Prostate gland (tissue), 2 donors: ENCODE results near the gene SUPT3H.

Experiments used
- POLR2A ChIP-seq: fragments of 450-650 bp; IDR thresholded peaks from one replicate; pipeline ENCODE4 v1.6.1; 2016; ENCODE audit warnings: antibody characterized with exemption, mild to moderate bottlenecking
- POLR2AphosphoS5 ChIP-seq: sonication (generic); formaldehyde crosslinking; IDR thresholded peaks from one replicate; pipeline ENCODE4 v1.6.1; 2017; ENCODE audit warnings: antibody characterized with exemption
- TF ChIP-seq, protein P1 (sequence below), 4 experiments: fragments of 200-600 bp in 2 of 4; fragments of 450-650 bp in 2 of 4; sonication (generic) in 2 of 4; IDR thresholded peaks; 1 replicate in 3 of 4; 2 replicates in 1 of 4; pipeline ENCODE4 v1.5.1; 2016 to 2019; ENCODE audit warnings: antibody characterized with exemption in 4 of 4, mild to moderate bottlenecking in 2 of 4, moderate library complexity in 2 of 4

DNA sequence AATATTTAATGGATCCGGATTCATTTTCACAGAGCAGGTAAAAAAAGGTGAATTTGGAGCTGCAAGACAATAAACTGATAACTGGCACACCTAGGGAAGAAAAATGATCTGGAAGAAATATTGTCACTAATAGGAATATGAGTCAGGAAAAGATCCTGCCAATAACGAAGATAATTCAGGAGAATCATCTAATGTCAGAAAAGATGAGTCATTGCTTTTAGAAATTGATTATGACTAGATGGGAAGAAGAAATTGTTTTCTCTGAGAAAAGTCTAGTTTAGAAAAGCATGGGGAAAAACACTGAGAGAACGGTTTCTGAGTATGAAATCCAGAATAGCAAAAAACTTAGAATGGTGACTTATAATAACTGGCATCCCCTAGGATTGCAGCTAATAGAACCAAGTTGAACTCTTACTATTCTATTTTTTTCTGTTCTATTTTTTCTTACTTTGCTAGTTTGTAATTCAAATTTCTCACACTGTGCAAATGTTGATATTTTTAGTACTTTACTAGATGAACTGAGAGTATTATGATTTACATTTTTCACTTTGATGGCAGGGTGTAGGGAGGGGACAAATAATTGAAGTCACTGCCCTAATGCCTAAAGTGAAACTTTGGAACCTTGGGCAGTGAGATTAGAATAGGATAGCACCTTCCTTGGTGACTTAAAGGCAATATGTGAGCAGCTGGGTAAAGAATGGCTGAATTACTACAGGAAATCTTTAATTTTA is 38.2 kb upstream of the SUPT3H start:
- TF ChIP-seq, protein P1, sequence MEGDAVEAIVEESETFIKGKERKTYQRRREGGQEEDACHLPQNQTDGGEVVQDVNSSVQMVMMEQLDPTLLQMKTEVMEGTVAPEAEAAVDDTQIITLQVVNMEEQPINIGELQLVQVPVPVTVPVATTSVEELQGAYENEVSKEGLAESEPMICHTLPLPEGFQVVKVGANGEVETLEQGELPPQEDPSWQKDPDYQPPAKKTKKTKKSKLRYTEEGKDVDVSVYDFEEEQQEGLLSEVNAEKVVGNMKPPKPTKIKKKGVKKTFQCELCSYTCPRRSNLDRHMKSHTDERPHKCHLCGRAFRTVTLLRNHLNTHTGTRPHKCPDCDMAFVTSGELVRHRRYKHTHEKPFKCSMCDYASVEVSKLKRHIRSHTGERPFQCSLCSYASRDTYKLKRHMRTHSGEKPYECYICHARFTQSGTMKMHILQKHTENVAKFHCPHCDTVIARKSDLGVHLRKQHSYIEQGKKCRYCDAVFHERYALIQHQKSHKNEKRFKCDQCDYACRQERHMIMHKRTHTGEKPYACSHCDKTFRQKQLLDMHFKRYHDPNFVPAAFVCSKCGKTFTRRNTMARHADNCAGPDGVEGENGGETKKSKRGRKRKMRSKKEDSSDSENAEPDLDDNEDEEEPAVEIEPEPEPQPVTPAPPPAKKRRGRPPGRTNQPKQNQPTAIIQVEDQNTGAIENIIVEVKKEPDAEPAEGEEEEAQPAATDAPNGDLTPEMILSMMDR (IDR thresholded peaks at IDR 0.05) = no peak
- no peak for TF ChIP-seq POLR2AphosphoS5
- TF ChIP-seq POLR2A = no peak
